Osteoblast (primary cell): ENCODE results near the gene SYT2. TPM values are rescaled to one million over a fixed set of nuclear protein-coding genes. Genes with fewer than 3 reads are reported as not detected.

Experiments
- DNase-seq: peaks from one replicate; pipeline ENCODE4 v3.0.0; 2011; ENCODE audit warnings: low spot score, mixed read lengths; ENCODE audit not compliant: insufficient read length; ENCODE audit errors: missing footprints
- H2AFZ ChIP-seq: 2 replicates; pipeline ENCODE4 v1.6.0; 2011; ENCODE audit warnings: mild to moderate bottlenecking, low read length
- H3K27ac ChIP-seq: 2 replicates; pipeline ENCODE4 v1.5.1; 2011; ENCODE audit warnings: mild to moderate bottlenecking, low read depth, low read length, moderate library complexity
- H3K27me3 ChIP-seq: 2 replicates; pipeline ENCODE4 v1.6.0; 2012; ENCODE audit warnings: mild to moderate bottlenecking, control low read depth, inconsistent platforms, low read length, moderate library complexity; ENCODE audit not compliant: insufficient read depth
- H3K36me3 ChIP-seq: 2 replicates; pipeline ENCODE4 v1.5.1; 2011; ENCODE audit warnings: mild to moderate bottlenecking, low read length, control low read depth, moderate library complexity; ENCODE audit not compliant: insufficient read depth
- H3K4me1 ChIP-seq: 2 replicates; pipeline ENCODE4 v1.5.1; 2011; ENCODE audit warnings: mild to moderate bottlenecking, low read length, control low read depth, moderate library complexity; ENCODE audit not compliant: insufficient read depth
- H3K4me2 ChIP-seq: 2 replicates; pipeline ENCODE4 v1.6.0; 2011; ENCODE audit warnings: mild to moderate bottlenecking, low read length; ENCODE audit not compliant: insufficient read depth
- H3K4me3 ChIP-seq: fragments of 200-600 bp; sonication (generic); 3 replicates; pipeline ENCODE4 v1.5.1; 2012; ENCODE audit warnings: mild to moderate bottlenecking, low read length, inconsistent platforms; ENCODE audit not compliant: insufficient read depth
- H3K79me2 ChIP-seq: 2 replicates; pipeline ENCODE4 v1.6.0; 2012; ENCODE audit warnings: mild to moderate bottlenecking, low read length, control low read depth, inconsistent platforms; ENCODE audit not compliant: insufficient read depth
- H3K9me3 ChIP-seq: 2 replicates; pipeline ENCODE4 v1.5.1; 2011; ENCODE audit warnings: low read depth, low read length, control low read depth
- H4K20me1 ChIP-seq: 2 replicates; pipeline ENCODE4 v1.6.0; 2012; ENCODE audit warnings: mild to moderate bottlenecking, low read length, control low read depth; ENCODE audit not compliant: insufficient read depth
- total RNA-seq: library from RNA; depleted of rRNA; stranded (reverse); fragments of >200 nt; gene quantifications from 2 replicates; pipeline ENCODE4 v1.2.3, GENCODE V29; 2012
- TF ChIP-seq, protein P1 (sequence below): IDR thresholded peaks from 2 replicates; pipeline ENCODE4 v1.5.1; 2011; ENCODE audit warnings: mild to moderate bottlenecking, low read depth, low read length, moderate library complexity; ENCODE audit errors: extremely low read depth

The SYT2 gene
- total RNA-seq, 1 donor, result not detected

DNA sequence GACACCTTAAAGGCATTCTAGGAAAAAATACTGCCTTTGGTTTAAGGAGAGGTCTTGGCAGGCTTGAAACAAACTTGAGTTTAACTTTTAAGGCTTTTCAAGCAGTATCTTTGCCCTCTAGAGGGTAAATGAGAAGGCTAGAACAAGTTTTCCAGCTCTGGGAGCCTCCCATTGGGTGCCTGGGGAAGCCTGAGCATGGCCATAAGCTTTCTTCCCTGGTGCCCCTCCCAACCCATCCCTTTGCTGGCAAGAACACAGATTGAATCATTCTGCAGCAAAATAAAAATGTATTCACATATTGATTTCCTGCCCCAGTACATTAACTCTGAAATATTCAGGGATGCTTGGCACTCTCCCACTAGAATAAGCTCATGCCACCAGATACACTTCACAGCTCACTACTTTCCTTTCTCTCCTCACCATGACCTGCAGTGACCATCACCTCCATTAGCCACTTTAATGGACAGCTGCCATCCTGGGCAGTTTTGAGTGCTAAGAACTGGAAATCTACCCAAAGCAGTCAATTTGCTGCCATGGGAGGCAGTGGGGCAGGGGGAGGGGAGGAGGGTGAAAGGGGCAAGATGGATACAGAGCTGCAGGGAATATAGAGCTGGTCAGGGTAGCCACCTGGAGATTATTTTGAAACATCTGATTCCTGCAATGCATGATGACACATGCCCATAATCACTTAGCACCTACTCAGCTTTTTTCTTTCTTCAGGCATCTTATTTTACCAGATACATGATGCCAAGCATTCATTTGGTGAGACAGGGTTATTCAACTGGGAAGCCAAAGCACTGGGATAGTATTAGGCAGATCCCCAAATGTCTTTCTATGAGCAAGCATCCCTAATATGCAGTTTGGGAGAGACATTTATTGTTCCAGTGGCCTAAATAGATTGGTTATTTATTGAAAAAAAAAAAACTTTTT, 140.6 kb downstream of the SYT2 start:
- Histone ChIP-seq H3K27me3 (no peaks in the 10 kb centered on the region), H3K36me3 (no peaks in the 10 kb centered on the region), H3K4me3 (no peak overlapping the region), H3K4me2 (no peak overlapping the region), H3K9me3 (no peaks in the 10 kb centered on the region), H3K79me2 (no peaks in the 10 kb centered on the region), H2AFZ (no peak overlapping the region), H3K27ac (peak overlapping the region; percentile 4), H4K20me1 (no peaks in the 10 kb centered on the region), H3K4me1 (peaks cover 39% of the 10 kb centered on the region)
- TF ChIP-seq, protein P1, sequence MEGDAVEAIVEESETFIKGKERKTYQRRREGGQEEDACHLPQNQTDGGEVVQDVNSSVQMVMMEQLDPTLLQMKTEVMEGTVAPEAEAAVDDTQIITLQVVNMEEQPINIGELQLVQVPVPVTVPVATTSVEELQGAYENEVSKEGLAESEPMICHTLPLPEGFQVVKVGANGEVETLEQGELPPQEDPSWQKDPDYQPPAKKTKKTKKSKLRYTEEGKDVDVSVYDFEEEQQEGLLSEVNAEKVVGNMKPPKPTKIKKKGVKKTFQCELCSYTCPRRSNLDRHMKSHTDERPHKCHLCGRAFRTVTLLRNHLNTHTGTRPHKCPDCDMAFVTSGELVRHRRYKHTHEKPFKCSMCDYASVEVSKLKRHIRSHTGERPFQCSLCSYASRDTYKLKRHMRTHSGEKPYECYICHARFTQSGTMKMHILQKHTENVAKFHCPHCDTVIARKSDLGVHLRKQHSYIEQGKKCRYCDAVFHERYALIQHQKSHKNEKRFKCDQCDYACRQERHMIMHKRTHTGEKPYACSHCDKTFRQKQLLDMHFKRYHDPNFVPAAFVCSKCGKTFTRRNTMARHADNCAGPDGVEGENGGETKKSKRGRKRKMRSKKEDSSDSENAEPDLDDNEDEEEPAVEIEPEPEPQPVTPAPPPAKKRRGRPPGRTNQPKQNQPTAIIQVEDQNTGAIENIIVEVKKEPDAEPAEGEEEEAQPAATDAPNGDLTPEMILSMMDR, result no peak
- DNase-seq, result no peak

DNA sequence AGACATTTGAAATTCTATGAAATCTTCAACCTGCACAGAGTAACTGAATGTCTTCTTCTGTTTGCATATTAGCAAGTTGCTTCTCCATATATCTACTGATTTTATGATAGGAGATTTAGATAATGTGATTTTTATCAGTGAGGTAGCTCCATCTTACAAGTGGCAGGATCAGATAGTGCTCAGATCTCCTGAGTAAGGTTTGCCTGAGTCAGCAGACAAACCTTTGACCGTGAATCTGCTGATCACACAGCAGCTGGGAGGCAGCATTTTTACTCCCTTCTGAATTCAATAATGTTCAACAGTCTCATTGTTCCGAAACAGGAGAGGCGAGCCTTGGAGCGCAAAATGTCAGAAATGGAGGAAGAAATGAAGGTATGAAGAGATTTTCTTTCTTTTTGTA, 141.4 kb downstream of the SYT2 start:
- Histone ChIP-seq H3K27me3 (no peaks in the 10 kb centered on the region), H3K4me2 (peak overlapping the region; percentile 17), H3K79me2 (no peaks in the 10 kb centered on the region), H3K9me3 (no peaks in the 10 kb centered on the region), H3K27ac (peak overlapping the region; percentile 4), H2AFZ (no peak overlapping the region), H3K4me1 (peaks cover 39% of the 10 kb centered on the region), H3K4me3 (no peak overlapping the region), H3K36me3 (no peaks in the 10 kb centered on the region), H4K20me1 (no peaks in the 10 kb centered on the region)
- no peak for DNase-seq
- TF ChIP-seq, protein P1, result no peak

DNA sequence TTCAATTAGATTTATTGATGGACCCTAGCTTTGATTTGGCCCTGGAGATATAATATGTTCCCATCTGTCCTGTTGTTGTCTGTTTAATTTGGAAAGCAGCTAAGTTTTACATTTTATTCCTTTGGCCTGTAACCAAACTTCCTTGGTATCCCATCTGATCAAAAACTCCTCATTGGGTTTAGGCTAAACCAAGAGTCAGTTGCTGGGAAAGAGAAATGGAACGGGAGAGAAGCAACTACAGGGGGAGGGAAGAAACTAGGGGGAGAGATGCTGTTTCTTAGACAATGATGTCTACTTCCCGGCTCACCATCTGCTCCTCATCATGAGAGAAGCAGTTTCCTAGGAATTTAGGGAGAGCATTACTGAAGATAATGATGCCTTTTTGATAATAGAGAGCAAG, 141.8 kb downstream of the SYT2 start:
- Histone ChIP-seq H3K79me2 (no peaks in the 10 kb centered on the region), H3K36me3 (no peaks in the 10 kb centered on the region), H4K20me1 (no peaks in the 10 kb centered on the region), H2AFZ (no peak overlapping the region), H3K4me2 (no peak overlapping the region), H3K4me3 (no peak overlapping the region), H3K9me3 (no peaks in the 10 kb centered on the region), H3K27ac (peak overlapping the region; percentile 60), H3K27me3 (no peaks in the 10 kb centered on the region), H3K4me1 (peaks cover 39% of the 10 kb centered on the region)
- DNase-seq, result no peak
- TF ChIP-seq, protein P1, result no peak

DNA sequence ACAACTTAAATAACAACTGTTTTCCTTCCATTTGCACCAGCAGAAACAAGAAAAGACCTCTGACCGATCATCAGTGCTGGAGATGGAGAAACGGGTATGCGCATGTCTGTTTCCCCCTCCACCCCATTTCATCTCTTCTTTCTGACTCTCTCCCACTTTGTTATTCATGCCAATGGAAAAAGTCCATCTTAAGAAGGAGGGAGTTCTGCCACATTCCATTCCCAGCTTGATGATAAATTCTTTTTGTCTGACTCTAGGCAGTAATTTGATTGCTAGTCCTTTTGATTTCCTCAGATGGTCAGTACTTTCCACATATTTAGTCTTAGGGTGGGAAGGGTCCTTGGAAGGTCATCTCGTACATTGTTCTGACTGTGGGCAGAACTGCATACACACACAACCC, 142.5 kb downstream of the SYT2 start:
- Histone ChIP-seq H3K4me1 (peaks cover 39% of the 10 kb centered on the region), H2AFZ (no peak overlapping the region), H3K9me3 (no peaks in the 10 kb centered on the region), H3K4me3 (peak overlapping the region; percentile 8), H3K27ac (peak overlapping the region; percentile 60), H3K79me2 (no peaks in the 10 kb centered on the region), H3K27me3 (no peaks in the 10 kb centered on the region), H3K4me2 (peak overlapping the region; percentile 45), H4K20me1 (no peaks in the 10 kb centered on the region), H3K36me3 (no peaks in the 10 kb centered on the region)
- peak; percentile 73 for DNase-seq
- TF ChIP-seq, protein P1, result no peak
